Subcutaneous adipose tissue (tissue), 4 donors: ENCODE measurements around the gene CBLC. TPM values are rescaled to one million over a fixed set of nuclear protein-coding genes. Genes with fewer than 3 reads are reported as not detected.

Experiments
- CTCF ChIP-seq: fragments of 450-650 bp; IDR thresholded peaks from one replicate; pipeline ENCODE4 v1.5.1; 2016; ENCODE audit warnings: low read depth, mild to moderate bottlenecking, control low read depth, antibody characterized with exemption, moderate library complexity
- total RNA-seq, 4 donors: library from RNA; depleted of rRNA; stranded (reverse); fragments of >200 nt; gene quantifications; one replicate each; pipeline ENCODE4 v1.1.0, GENCODE V29; 2016

Gene CBLC
- total RNA-seq, 4 donors from 2014 or later = not detected

GRCh38 chr19:44782729-44783128 lies 5.0 kb downstream of the CBLC start:
- TF ChIP-seq CTCF = no peak

DNA sequence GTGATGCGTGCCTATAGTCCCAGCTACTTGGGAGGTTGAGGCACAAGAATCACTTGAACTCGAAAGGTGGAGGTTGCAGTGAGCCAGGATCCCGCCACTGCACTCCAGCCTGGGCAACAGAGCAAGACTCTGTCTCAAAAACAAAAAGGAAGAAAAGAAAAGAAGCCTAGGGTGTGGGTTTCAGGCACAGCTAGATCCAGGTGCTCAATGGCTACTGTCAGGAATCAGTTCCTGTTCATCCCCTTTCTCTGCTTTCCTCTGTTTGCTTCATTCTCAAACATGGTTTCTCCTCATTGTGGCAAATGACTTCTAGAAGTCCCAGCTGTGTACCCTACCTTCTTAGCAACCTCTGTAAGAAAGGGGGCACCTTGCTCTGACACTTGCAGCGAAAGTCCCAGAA lies 5.9 kb downstream of the CBLC start:
- no peak for TF ChIP-seq CTCF

- TF ChIP-seq CTCF = no peak
Measured at GRCh38 chr19:44785271-44785670, 7.6 kb downstream of the CBLC start.

- TF ChIP-seq CTCF = no peak
Measured at GRCh38 chr19:44785993-44786392, 8.3 kb downstream of the CBLC start.

- no peak for TF ChIP-seq CTCF
Measured at GRCh38 chr19:44788971-44789370, 11.3 kb downstream of the CBLC start.

GRCh38 chr19:44789943-44790483 lies 12.3 kb downstream of the CBLC start:
- no peak for TF ChIP-seq CTCF

- no peak for TF ChIP-seq CTCF
Measured at GRCh38 chr19:44792281-44792680, 14.6 kb downstream of the CBLC start.
